Stimulated activated CD8-positive, alpha-beta memory T cell treated with anti-CD3 and anti-CD28 coated beads, Interleukin-7, amount 100 ng/mL, for 1 hour (primary cell): ENCODE data around the gene CCZ1.
A peak's percentile ranks its signal among the peaks of the same experiment; 100 is the strongest.
"Not testable (repeated sequence)": the region's sequence is repeated elsewhere in the genome, so short reads cannot be mapped to it uniquely, and the experiment has no call there.

Source experiments
- DNase-seq, 2 donors: peaks; one replicate each; pipeline ENCODE4 v3.0.0-alpha.2; 2020; ENCODE audit warnings: low read depth in 2 of 2

Gene CCZ1

GRCh38 chr7:5898480-5899224 is at the start of gene CCZ1:
Gene CCZ1, plus strand, starts transcription at chr7:5898733. Its CDS starts 67 bp downstream, at chr7:5898800.
- peak; percentile 59 to 66 for DNase-seq

GRCh38 chr7:5850944-5851343 is 47.6 kb upstream of the CCZ1 start:
- DNase-seq: no peak

GRCh38 chr7:5854738-5855137 is 43.8 kb upstream of the CCZ1 start:
- DNase-seq: no peak

- not testable (repeated sequence) for DNase-seq
These were observed 41.4 kb upstream of the CCZ1 start for GRCh38 chr7:5857041-5857575.

GRCh38 chr7:5858494-5858893 is 40.0 kb upstream of the CCZ1 start:
- DNase-seq: not testable (repeated sequence)

- not testable (repeated sequence) for DNase-seq
These were observed 37.3 kb upstream of the CCZ1 start for GRCh38 chr7:5861281-5861680.

GRCh38 chr7:5862753-5863366 is 35.7 kb upstream of the CCZ1 start:
- DNase-seq: not testable (repeated sequence)

- DNase-seq: not testable (repeated sequence)
These were observed 33.1 kb upstream of the CCZ1 start for GRCh38 chr7:5865279-5865931.

GRCh38 chr7:5867060-5867459 is 31.5 kb upstream of the CCZ1 start:
- no peak for DNase-seq

- DNase-seq: not testable (repeated sequence)
These were observed 29.6 kb upstream of the CCZ1 start for GRCh38 chr7:5868928-5869341.

- no peak for DNase-seq
These were observed 28.8 kb upstream of the CCZ1 start for GRCh38 chr7:5869691-5870090.

GRCh38 chr7:5870311-5870710 is 28.2 kb upstream of the CCZ1 start:
- DNase-seq: no peak

GRCh38 chr7:5872326-5872725 is 26.2 kb upstream of the CCZ1 start:
- no peak for DNase-seq

- not testable (repeated sequence) for DNase-seq
These were observed 18.9 kb upstream of the CCZ1 start for GRCh38 chr7:5879591-5879990.

- not testable (repeated sequence) for DNase-seq
These were observed 18.4 kb upstream of the CCZ1 start for GRCh38 chr7:5880106-5880505.

GRCh38 chr7:5884431-5884830 is 14.1 kb upstream of the CCZ1 start:
- DNase-seq: not testable (repeated sequence)

GRCh38 chr7:5888021-5888420 is 10.5 kb upstream of the CCZ1 start:
- DNase-seq: not testable (repeated sequence)

GRCh38 chr7:5890244-5890643 is 8.3 kb upstream of the CCZ1 start:
- not testable (repeated sequence) for DNase-seq

GRCh38 chr7:5892498-5892897 is 6.0 kb upstream of the CCZ1 start:
- DNase-seq: no peak

GRCh38 chr7:5897369-5897919 is 1.1 kb upstream of the CCZ1 start:
- not testable (repeated sequence) for DNase-seq

- not testable (repeated sequence) for DNase-seq
These were observed 4.5 kb downstream of the CCZ1 start for GRCh38 chr7:5903002-5903401.

- not testable (repeated sequence) for DNase-seq
These were observed 6.2 kb downstream of the CCZ1 start for GRCh38 chr7:5904726-5905125.
